CD14-positive monocyte (primary cell): ENCODE measurements around the gene CLSTN3. TPM values are rescaled to one million over a fixed set of nuclear protein-coding genes. Genes with fewer than 3 reads are reported as not detected.
A peak's percentile ranks its signal among the peaks of the same experiment; 100 is the strongest.

Experiments used
- DNase-seq, 3 donors: peaks; one replicate each; pipeline ENCODE4 v3.0.0-alpha.2; 2011 to 2022
- H2AFZ ChIP-seq: 2 replicates; pipeline ENCODE4 v1.6.0; 2012; ENCODE audit warnings: mild to moderate bottlenecking, low read depth, low read length, inconsistent platforms; ENCODE audit not compliant: insufficient read depth, poor library complexity, severe bottlenecking
- H3K27ac ChIP-seq, 2 donors: 1 replicate in 1 of 2; 2 replicates in 1 of 2; pipeline ENCODE4 v1.5.1; 2012 to 2013; ENCODE audit warnings: low read length in 2 of 2, control low read depth in 1 of 2, inconsistent platforms in 1 of 2, low read depth in 1 of 2, mild to moderate bottlenecking in 1 of 2
- H3K27me3 ChIP-seq, 2 donors: one replicate each; pipeline versions ENCODE4 v1.6.0 to v1.6.1; 2011 to 2013; ENCODE audit warnings: low read length in 2 of 2; ENCODE audit not compliant: control insufficient read depth in 2 of 2, insufficient read depth in 2 of 2
- H3K36me3 ChIP-seq, 2 donors: replicated peaks in 1 of 2; 1 replicate in 1 of 2; 2 replicates in 1 of 2; pipeline versions ENCODE4 v1.5.1 to v1.6.1; 2012 to 2013; ENCODE audit warnings: low read length in 2 of 2, control low read depth in 1 of 2, inconsistent platforms in 1 of 2, mild to moderate bottlenecking in 1 of 2; ENCODE audit not compliant: insufficient read depth in 2 of 2, control insufficient read depth in 1 of 2
- H3K4me1 ChIP-seq, 2 donors: 1 replicate in 1 of 2; 2 replicates in 1 of 2; pipeline versions ENCODE4 v1.5.1 to v1.6.1; 2012 to 2013; ENCODE audit warnings: low read length in 2 of 2, control low read depth in 1 of 2, inconsistent platforms in 1 of 2, mild to moderate bottlenecking in 1 of 2, moderate library complexity in 1 of 2; ENCODE audit not compliant: insufficient read depth in 2 of 2, control insufficient read depth in 1 of 2
- H3K4me2 ChIP-seq: replicated peaks from 2 replicates; pipeline ENCODE3; 2012; ENCODE audit warnings: low read length, moderate library complexity, mild to moderate bottlenecking; ENCODE audit not compliant: poor library complexity, severe bottlenecking; ENCODE audit errors: extremely low read depth
- H3K4me3 ChIP-seq, 3 experiments: fragments of 200-600 bp in 1 of 3; sonication (generic) in 1 of 3; replicated peaks in 1 of 3; 1 replicate in 2 of 3; 2 replicates in 1 of 3; pipeline ENCODE4 v1.5.1; 2011 to 2013; ENCODE audit warnings: low read length in 3 of 3, mild to moderate bottlenecking in 3 of 3, control low read depth in 2 of 3, low read depth in 2 of 3, inconsistent platforms in 1 of 3, moderate library complexity in 1 of 3
- H3K79me2 ChIP-seq: 2 replicates; pipeline ENCODE4 v1.6.0; 2012; ENCODE audit warnings: mild to moderate bottlenecking, control low read depth, inconsistent platforms, low read length, moderate library complexity; ENCODE audit not compliant: insufficient read depth
- H3K9ac ChIP-seq: 2 replicates; pipeline ENCODE4 v1.6.0; 2017; ENCODE audit warnings: low read length, mild to moderate bottlenecking; ENCODE audit not compliant: insufficient read depth, poor library complexity, severe bottlenecking
- H3K9me3 ChIP-seq, 2 donors: replicated peaks in 1 of 2; 1 replicate in 1 of 2; 2 replicates in 1 of 2; pipeline versions ENCODE4 v1.5.1 to v1.6.1; 2012 to 2013; ENCODE audit warnings: low read length in 2 of 2, control low read depth in 1 of 2; ENCODE audit not compliant: control insufficient read depth in 1 of 2, insufficient read depth in 1 of 2
- H4K20me1 ChIP-seq: 2 replicates; pipeline ENCODE4 v1.6.0; 2012; ENCODE audit warnings: mild to moderate bottlenecking, low read length, control low read depth, moderate library complexity; ENCODE audit not compliant: insufficient read depth
- H3K27ac Mint-ChIP-seq, 7 donors: one replicate each; pipeline ENCODE4 v1.8.0; 2020; ENCODE audit warnings: mild to moderate bottlenecking in 7 of 7, mixed read lengths in 7 of 7, moderate library complexity in 6 of 7, inconsistent platforms in 2 of 7
- H3K27me3 Mint-ChIP-seq, 3 donors: one replicate each; pipeline ENCODE4 v1.8.0; 2021 to 2022; ENCODE audit warnings: low read depth in 3 of 3, mild to moderate bottlenecking in 3 of 3, mixed read lengths in 3 of 3, moderate library complexity in 3 of 3, inconsistent platforms in 1 of 3
- H3K36me3 Mint-ChIP-seq, 2 donors: one replicate each; pipeline ENCODE4 v1.8.0; 2020; ENCODE audit warnings: mixed read lengths in 2 of 2, inconsistent platforms in 1 of 2, mild to moderate bottlenecking in 1 of 2
- H3K4me1 Mint-ChIP-seq: one replicate; pipeline ENCODE4 v1.8.0; 2020; ENCODE audit warnings: mild to moderate bottlenecking, mixed read lengths
- H3K4me3 Mint-ChIP-seq, 2 donors: one replicate each; pipeline ENCODE4 v1.8.0; 2020; ENCODE audit warnings: mild to moderate bottlenecking in 2 of 2, mixed read lengths in 2 of 2, moderate library complexity in 1 of 2
- H3K9me3 Mint-ChIP-seq, 7 donors: one replicate each; pipeline ENCODE4 v1.8.0; 2020 to 2022; ENCODE audit warnings: mixed read lengths in 7 of 7, mild to moderate bottlenecking in 6 of 7, moderate library complexity in 6 of 7, inconsistent platforms in 2 of 7
- CTCF ChIP-seq: fragments of 200-600 bp; IDR thresholded peaks from one replicate; pipeline ENCODE4 v1.8.0; 2022; ENCODE audit warnings: antibody characterized with exemption, mild to moderate bottlenecking
- WGBS: methylation state at CpG from one replicate; pipeline ENCODE4 v1.1.5; 2013; ENCODE audit warnings: missing lambda C conversion rate; ENCODE audit not compliant: insufficient coverage; 5-methylcytosine and 5-hydroxymethylcytosine counted together
- intact Hi-C, 2 donors: fragments of 100-400 bp; cut with micrococcal nuclease; formaldehyde crosslinking; loops; one replicate each; pipeline versions ENCODE4 v1.15.0 to v1.15.1; 2023
- polyA plus RNA-seq, 3 donors: library from polyadenylated mRNA; depleted of rRNA in 1 of 3; unstranded in 2 of 3; stranded (reverse) in 1 of 3; fragments of 300-500 nt in 2 of 3; fragments of >200 nt in 1 of 3; fragmentation: Illumina TruSeq in 2 of 3; gene quantifications; 1 replicate in 2 of 3; 2 replicates in 1 of 3; pipeline ENCODE4 v1.2.3, GENCODE V29; 2012 to 2021

The CLSTN3 gene
- polyA plus RNA-seq, 3 donors, result 13.7 TPM; not detected in 2

DNA sequence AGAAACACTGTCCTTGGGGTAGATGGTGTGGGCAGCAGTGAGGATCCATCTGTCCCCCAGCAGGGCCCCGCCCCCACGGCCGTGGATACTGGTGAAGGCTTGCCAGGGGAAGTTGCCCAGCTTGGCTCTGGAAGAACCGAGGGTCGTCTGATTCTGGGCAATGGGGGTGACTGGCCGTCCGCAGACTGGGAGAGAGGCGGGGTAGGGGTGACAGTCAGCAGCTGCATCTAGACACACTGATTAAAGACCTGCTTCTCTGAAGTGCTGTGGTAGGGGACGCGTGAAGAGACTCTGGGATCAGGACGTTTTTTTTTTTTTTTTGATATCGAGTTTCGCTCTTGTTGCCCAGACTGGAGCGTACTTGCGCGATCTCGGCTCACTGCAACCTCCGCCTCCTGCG, 33.2 kb upstream of the CLSTN3 start:
- peaks cover 11 to 12% of the 10 kb centered on the region in 2 donors for H3K4me1 ChIP-seq
- peaks cover 4% of the 10 kb centered on the region for H4K20me1 ChIP-seq
- no peaks in the 10 kb centered on the region for H3K9me3 ChIP-seq
- Mint-ChIP-seq H3K4me3 (no peak overlapping the region), H3K4me1 (peaks cover 18% of the 10 kb centered on the region), H3K27ac (no peak overlapping the region), H3K27me3 (peaks cover 5 to 15% (median 5%) of the 10 kb centered on the region in 3 donors), H3K36me3 (peaks cover 30 to 35% of the 10 kb centered on the region in 2 donors), H3K9me3 (peaks cover 0 to 1% (median 0%) of the 10 kb centered on the region in 7 donors)
- no peak for DNase-seq
- no peak overlapping the region for H3K4me3 ChIP-seq
- H3K27me3 ChIP-seq, result peaks cover 0 to 2% of the 10 kb centered on the region in 2 donors
- no peak overlapping the region for H3K9ac ChIP-seq
- H3K4me2 ChIP-seq, result no peak overlapping the region
- H3K27ac ChIP-seq, result no peak overlapping the region
- 93% methylated on average over 15 of the region's 19 CpGs for WGBS
- H2AFZ ChIP-seq, result no peak overlapping the region
- H3K36me3 ChIP-seq, result peaks cover 10 to 32% of the 10 kb centered on the region in 2 donors
- H3K79me2 ChIP-seq, result no peaks in the 10 kb centered on the region
- intact Hi-C loops, result loop anchor here in 1 of 2 donors (10.0 kb wide), 1 partner anchor 72 kb away; no protein-coding TSS in a partner anchor
- no peak for TF ChIP-seq CTCF

- peak overlapping the region in 1 of 2 donors; percentile 25 for H3K27ac ChIP-seq
- no peaks in the 10 kb centered on the region for H3K9me3 Mint-ChIP-seq
- 85% methylated on average over 8 of the region's 9 CpGs for WGBS
- H3K36me3 ChIP-seq, result peaks cover 18 to 56% of the 10 kb centered on the region in 2 donors
- H3K4me3 Mint-ChIP-seq, result peak overlapping the region in 1 of 2 donors; percentile 40
- H3K27me3 Mint-ChIP-seq, result peaks cover 3 to 5% (median 4%) of the 10 kb centered on the region in 3 donors
- H3K4me3 ChIP-seq, result no peak overlapping the region
- H3K4me2 ChIP-seq, result no peak overlapping the region
- H3K9ac ChIP-seq, result no peak overlapping the region
- peaks cover 16% of the 10 kb centered on the region for H3K4me1 Mint-ChIP-seq
- H3K9me3 ChIP-seq, result no peaks in the 10 kb centered on the region
- no peak for TF ChIP-seq CTCF
- peak; percentile 18 to 39 (median 32) for DNase-seq
- no peaks in the 10 kb centered on the region for H3K79me2 ChIP-seq
- H4K20me1 ChIP-seq, result peaks cover 21% of the 10 kb centered on the region
- no peaks in the 10 kb centered on the region for H3K27me3 ChIP-seq
- no peak overlapping the region for H2AFZ ChIP-seq
- H3K27ac Mint-ChIP-seq, result peak overlapping the region in 4 of 7 donors; percentile 3 to 80 (median 43)
- intact Hi-C loops, result loop anchor here in 1 of 2 donors (10.0 kb wide), 1 partner anchor 75 kb away; no protein-coding TSS in a partner anchor
- peaks cover 9 to 11% of the 10 kb centered on the region in 2 donors for H3K4me1 ChIP-seq
- peaks cover 51 to 52% of the 10 kb centered on the region in 2 donors for H3K36me3 Mint-ChIP-seq
Observed at GRCh38 chr12:7099290-7099996, 30.7 kb upstream of the CLSTN3 start.
